NCI-H345 treated with DMSO at 0.1 percent for 48 hours (cell line): Measurements from ENCODE around the gene SEMA5A.

Experiments used
- DNase-seq: peaks from one replicate; lab custom pipeline; 2025; ENCODE audit not compliant: unreplicated experiment; lab: John Stamatoyannopoulos, UW

SEMA5A gene

GRCh38 chr5:9139344-9139743 is 406.5 kb downstream of the SEMA5A start:
- no peak for DNase-seq

- DNase-seq: no peak
Observed at GRCh38 chr5:9128136-9128535, 417.7 kb downstream of the SEMA5A start.

GRCh38 chr5:9126490-9126889 is 419.4 kb downstream of the SEMA5A start:
- DNase-seq: no peak

- DNase-seq: no peak
Observed at GRCh38 chr5:9125852-9126251, 420.0 kb downstream of the SEMA5A start.

- no peak for DNase-seq
Observed at GRCh38 chr5:9124838-9125237, 421.0 kb downstream of the SEMA5A start.

GRCh38 chr5:9124071-9124470 is 421.8 kb downstream of the SEMA5A start:
- DNase-seq: no peak

GRCh38 chr5:9122528-9122927 is 423.3 kb downstream of the SEMA5A start:
- no peak for DNase-seq

- no peak for DNase-seq
Observed at GRCh38 chr5:9121597-9121996, 424.3 kb downstream of the SEMA5A start.

- no peak for DNase-seq
Observed at GRCh38 chr5:9118852-9119251, 427.0 kb downstream of the SEMA5A start.

GRCh38 chr5:9115093-9115492 is 430.8 kb downstream of the SEMA5A start:
- DNase-seq: no peak

- no peak for DNase-seq
Observed at GRCh38 chr5:9112520-9113291, 433.2 kb downstream of the SEMA5A start.

- DNase-seq: no peak
Observed at GRCh38 chr5:9108162-9108561, 437.7 kb downstream of the SEMA5A start.

- no peak for DNase-seq
Observed at GRCh38 chr5:9105851-9106250, 440.0 kb downstream of the SEMA5A start.

GRCh38 chr5:9104571-9105339 is 441.1 kb downstream of the SEMA5A start:
- DNase-seq: no peak

- no peak for DNase-seq
Observed at GRCh38 chr5:9103290-9103689, 442.6 kb downstream of the SEMA5A start.

- no peak for DNase-seq
Observed at GRCh38 chr5:9099689-9100088, 446.2 kb downstream of the SEMA5A start.

- no peak for DNase-seq
Observed at GRCh38 chr5:9098990-9099389, 446.9 kb downstream of the SEMA5A start.

GRCh38 chr5:9094582-9094981 is 451.3 kb downstream of the SEMA5A start:
- no peak for DNase-seq

- DNase-seq: no peak
Observed at GRCh38 chr5:9091896-9092662, 453.8 kb downstream of the SEMA5A start.

- no peak for DNase-seq
Observed at GRCh38 chr5:9090381-9091026, 455.4 kb downstream of the SEMA5A start.

- no peak for DNase-seq
Observed at GRCh38 chr5:9089893-9090292, 456.0 kb downstream of the SEMA5A start.
